GM20000 (cell line): ENCODE measurements around the gene COL27A1.

Experiments
- DNase-seq: peaks from one replicate; pipeline ENCODE4 v3.0.0; 2012; ENCODE audit warnings: low spot score
- CTCF ChIP-seq: IDR thresholded peaks from 2 replicates; pipeline ENCODE4 v1.5.1; 2012; ENCODE audit warnings: mild to moderate bottlenecking, control low read depth; ENCODE audit errors: extremely low read depth, missing control alignments

The COL27A1 gene

GRCh38 chr9:114119242-114120191, 35.8 kb upstream of the COL27A1 start:
- DNase-seq, result no peak
- no peak for TF ChIP-seq CTCF

GRCh38 chr9:114120192-114121014, 34.9 kb upstream of the COL27A1 start:
- no peak for DNase-seq
- TF ChIP-seq CTCF, result no peak

- TF ChIP-seq CTCF, result no peak
- DNase-seq, result no peak
Observed at GRCh38 chr9:114121227-114122135, 33.9 kb upstream of the COL27A1 start.

GRCh38 chr9:114122136-114123027, 33.0 kb upstream of the COL27A1 start:
- no peak for TF ChIP-seq CTCF
- DNase-seq, result no peak

GRCh38 chr9:114123031-114123977, 32.0 kb upstream of the COL27A1 start:
- no peak for DNase-seq
- no peak for TF ChIP-seq CTCF

- TF ChIP-seq CTCF, result no peak
- DNase-seq, result no peak
Observed at GRCh38 chr9:114124138-114124537, 31.2 kb upstream of the COL27A1 start.
